Psoas muscle (tissue), 8 donors: ENCODE measurements around the gene TMLHE. TPM values are rescaled to one million over a fixed set of nuclear protein-coding genes. Genes with fewer than 3 reads are reported as not detected.

ENCODE experiments used
- ATAC-seq, 4 donors: fragments of 200-7000 bp; cut with Tn5 transposase; one replicate each; pipeline ENCODE4 v1.9.1; 2020; ENCODE audit warnings: moderate library complexity in 3 of 4, mild to moderate bottlenecking in 2 of 4
- DNase-seq, 2 donors: peaks; one replicate each; pipeline ENCODE4 v3.0.0-alpha.2; 2020
- H3K27ac ChIP-seq: fragments of 200-600 bp; one replicate; pipeline ENCODE4 v1.8.0; 2022
- H3K27me3 ChIP-seq, 3 donors: fragments of 200-600 bp in 1 of 3; one replicate each; pipeline versions ENCODE4 v1.6.1 to v1.8.0; 2013 to 2022; ENCODE audit warnings: low read length in 2 of 3, mild to moderate bottlenecking in 2 of 3, moderate library complexity in 1 of 3; ENCODE audit not compliant: insufficient read depth in 3 of 3
- H3K36me3 ChIP-seq, 2 donors: fragments of 200-600 bp in 1 of 2; one replicate each; pipeline versions ENCODE4 v1.6.1 to v1.8.0; 2013 to 2022; ENCODE audit warnings: low read depth in 1 of 2, mild to moderate bottlenecking in 1 of 2, moderate library complexity in 1 of 2; ENCODE audit not compliant: insufficient read depth in 1 of 2
- H3K4me1 ChIP-seq: fragments of 200-600 bp; one replicate; pipeline ENCODE4 v1.8.0; 2022
- H3K4me3 ChIP-seq: fragments of 200-600 bp; one replicate; pipeline ENCODE4 v1.8.0; 2022; ENCODE audit warnings: mild to moderate bottlenecking
- H3K9me3 ChIP-seq: fragments of 200-600 bp; one replicate; pipeline ENCODE4 v1.8.0; 2022
- CTCF ChIP-seq: fragments of 200-600 bp; IDR thresholded peaks from one replicate; pipeline ENCODE4 v1.8.0; 2022; ENCODE audit warnings: antibody characterized with exemption
- intact Hi-C, 2 donors: fragments of 100-400 bp; cut with DNase I; formaldehyde crosslinking; loops; one replicate each; pipeline versions ENCODE4 v1.11.0 to v1.14.2; 2022
- polyA plus RNA-seq, 3 donors: library from polyadenylated mRNA; stranded (reverse); fragments of 200-250 nt; gene quantifications; one replicate each; pipeline ENCODE4 v1.2.3, GENCODE V29; 2013
- total RNA-seq, 4 donors: library from RNA; stranded (reverse); fragmentation: NEBNext Ultra II Directional in 2 of 4; extraction: Animal tissue kit (Norgen Biotek cat#: 25700) in 2 of 4; gene quantifications; one replicate each; pipeline versions ENCODE4 v1.2.1 to v1.2.4, GENCODE V29; 2021 to 2023
- donor health status: healthy with polysubstance abuse.
- donor health status: DM: no; HTN: no; CAD: no; lungs with moderate emphysema.
- donor health status: Bipolar disorder and iron deficiency.
- donor health status: healthy.
- donor health status: DM: yes; HTN: yes; CAD: no.
- donor health status: DM: no; HTN: no; CAD: no.
- donor health status: DM: no; HTN: no; CAD: no.
- donor health status: DM: yes; HTN: yes; CAD: no.

Gene TMLHE
- total and polyA plus RNA-seq, 7 donors = 13.7 to 36.9 (median 22.6) TPM

- Histone ChIP-seq H3K27me3 (no peaks in the 10 kb centered on the region), H3K4me3 (no peak overlapping the region), H3K9me3 (no peaks in the 10 kb centered on the region), H3K36me3 (no peaks in the 10 kb centered on the region), H3K4me1 (no peaks in the 10 kb centered on the region), H3K27ac (no peak overlapping the region)
- intact Hi-C loops = no loop called here
- TF ChIP-seq CTCF = no peak
- no peak for ATAC-seq
- DNase-seq = no peak
Measured at GRCh38 chrX:155441097-155441496, 171.7 kb downstream of the TMLHE start.

Other genes with a start within 250 kb of the TMLHE start
- not detected for gene F8A2, start 230.9 kb downstream of the TMLHE start, total RNA-seq
- gene F8A2, start 230.9 kb downstream of the TMLHE start, polyA plus RNA-seq = not detected
- 1 to 10 TPM in 3 of 4 donors, under 1 TPM in 1; 0.27 to 6.8 (median 5.2) TPM for gene F8A3, start 154.3 kb downstream of the TMLHE start, total RNA-seq
- gene F8A3, start 154.3 kb downstream of the TMLHE start, polyA plus RNA-seq = 1 to 10 TPM in 2 of 3 donors, under 1 TPM in 1; 0.04 to 4.0 (median 1.8) TPM
- 1 to 10 TPM in 3 of 4 donors, under 1 TPM in 1; 0.69 to 1.9 (median 1.4) TPM for gene SPRY3, start 366 bp downstream of the TMLHE start, total RNA-seq
- gene SPRY3, start 366 bp downstream of the TMLHE start, polyA plus RNA-seq = under 1 TPM; 0.25 to 0.75 (median 0.30) TPM